ENCODE results near the gene ARGLU1.
"Not testable (repeated sequence)": the region's sequence is repeated elsewhere in the genome, so short reads cannot be mapped to it uniquely, and the experiment has no call there.

ARGLU1 gene

GRCh38 chr13:106610486-106610885, 42.5 kb upstream of the ARGLU1 start:
- TF ChIP-seq CTCF (IDR thresholded peaks at IDR 0.05; ENCODE audit: insufficient read depth, low read length, missing control alignments): no peak
- ChIA-PET POLR2A (no interaction called here), CTCF (interaction anchor here (1.3 to 3.7 kb wide), 2 partner anchors 8 to 10 kb away, joined by 3 to 20 read pairs; no protein-coding TSS in a partner anchor)
- DNase-seq (ENCODE audit: low read depth, low spot score): no peak
- H3K4me3 ChIP-seq (ENCODE audit: low read depth, low read length): no peak overlapping the region

- ChIA-PET CTCF (interaction anchor here (1.3 to 3.7 kb wide), 2 partner anchors 10 to 12 kb away, joined by 3 to 20 read pairs; no protein-coding TSS in a partner anchor), POLR2A (no interaction called here)
- no peak overlapping the region for H3K4me3 ChIP-seq (ENCODE audit: low read depth, low read length)
- no peak for DNase-seq (ENCODE audit: low read depth, low spot score)
- no peak for TF ChIP-seq CTCF (IDR thresholded peaks at IDR 0.05; ENCODE audit: insufficient read depth, low read length, missing control alignments)
These were observed 41.2 kb upstream of the ARGLU1 start for GRCh38 chr13:106609116-106609515.

- ChIA-PET POLR2A (no interaction called here), CTCF (interaction anchor here (1.5 kb wide), 1 partner anchor 16 kb away, joined by 7 read pairs; no protein-coding TSS in a partner anchor)
- TF ChIP-seq CTCF (IDR thresholded peaks at IDR 0.05; ENCODE audit: insufficient read depth, low read length, missing control alignments): no peak
- H3K4me3 ChIP-seq (ENCODE audit: low read depth, low read length): no peak overlapping the region
- no peak for DNase-seq (ENCODE audit: low read depth, low spot score)
These were observed 35.6 kb upstream of the ARGLU1 start for GRCh38 chr13:106603546-106603945.

- ChIA-PET CTCF (interaction anchor here (1.2 kb wide), 1 partner anchor 18 kb away, joined by 4 read pairs; no protein-coding TSS in a partner anchor), POLR2A (no interaction called here)
- no peak for TF ChIP-seq CTCF (IDR thresholded peaks at IDR 0.05; ENCODE audit: insufficient read depth, low read length, missing control alignments)
- H3K4me3 ChIP-seq (ENCODE audit: low read depth, low read length): no peak overlapping the region
- no peak for DNase-seq (ENCODE audit: low read depth, low spot score)
These were observed 34.2 kb upstream of the ARGLU1 start for GRCh38 chr13:106602178-106602577.

- ChIA-PET POLR2A (no interaction called here), CTCF (no interaction called here)
- no peak for TF ChIP-seq CTCF (IDR thresholded peaks at IDR 0.05; ENCODE audit: insufficient read depth, low read length, missing control alignments)
These were observed 33.6 kb upstream of the ARGLU1 start for GRCh38 chr13:106601489-106601888.

GRCh38 chr13:106600798-106601135, 32.8 kb upstream of the ARGLU1 start:
- POLR2A ChIA-PET; H3K4me3 ChIP-seq (ENCODE audit: low read depth, low read length); DNase-seq (ENCODE audit: low read depth, low spot score): not testable (repeated sequence)
- CTCF ChIA-PET: interaction anchor here (1.0 kb wide), 1 partner anchor 21 kb away, joined by 3 read pairs; no protein-coding TSS in a partner anchor

More at GRCh38 chr13:106601489-106601888, 33.6 kb upstream of the ARGLU1 start:
- no peak overlapping the region for H3K4me3 ChIP-seq (ENCODE audit: low read depth, low read length)
- DNase-seq (ENCODE audit: low read depth, low spot score): no peak

Measured in AG04449 (cell line).